GM18858 (cell line): ENCODE data around the gene GALNT5.
"Not testable (repeated sequence)": the region's sequence is repeated elsewhere in the genome, so short reads cannot be mapped to it uniquely, and the experiment has no call there.

Experiments
- ATAC-seq: cut with Tn5 transposase; IDR thresholded peaks from one replicate; pipeline ENCODE4 v1.9.1; 2021; ENCODE audit not compliant: unreplicated experiment

The GALNT5 gene

GRCh38 chr2:157326698-157327097 lies 69.2 kb downstream of the GALNT5 start:
- ATAC-seq = no peak

DNA sequence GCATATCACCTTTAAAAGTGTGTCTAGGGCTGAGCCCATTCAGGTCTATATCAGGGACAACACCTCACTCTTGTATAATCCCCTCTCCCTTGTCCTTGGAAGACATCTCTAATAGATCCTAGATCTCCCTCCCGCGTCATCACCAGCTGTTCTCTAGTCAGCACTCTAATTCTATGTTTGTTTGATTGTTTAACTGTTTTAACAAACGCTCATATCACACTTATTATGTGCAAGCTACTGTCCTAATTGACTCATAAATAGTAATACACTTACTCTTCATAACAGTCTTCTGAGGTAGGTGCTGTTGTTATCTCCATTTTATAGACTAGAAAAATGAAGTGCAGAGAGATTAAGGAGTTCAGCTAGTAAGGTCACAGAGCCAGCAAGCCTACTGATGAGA lies 69.7 kb downstream of the GALNT5 start:
- peak; percentile 14 for ATAC-seq

DNA sequence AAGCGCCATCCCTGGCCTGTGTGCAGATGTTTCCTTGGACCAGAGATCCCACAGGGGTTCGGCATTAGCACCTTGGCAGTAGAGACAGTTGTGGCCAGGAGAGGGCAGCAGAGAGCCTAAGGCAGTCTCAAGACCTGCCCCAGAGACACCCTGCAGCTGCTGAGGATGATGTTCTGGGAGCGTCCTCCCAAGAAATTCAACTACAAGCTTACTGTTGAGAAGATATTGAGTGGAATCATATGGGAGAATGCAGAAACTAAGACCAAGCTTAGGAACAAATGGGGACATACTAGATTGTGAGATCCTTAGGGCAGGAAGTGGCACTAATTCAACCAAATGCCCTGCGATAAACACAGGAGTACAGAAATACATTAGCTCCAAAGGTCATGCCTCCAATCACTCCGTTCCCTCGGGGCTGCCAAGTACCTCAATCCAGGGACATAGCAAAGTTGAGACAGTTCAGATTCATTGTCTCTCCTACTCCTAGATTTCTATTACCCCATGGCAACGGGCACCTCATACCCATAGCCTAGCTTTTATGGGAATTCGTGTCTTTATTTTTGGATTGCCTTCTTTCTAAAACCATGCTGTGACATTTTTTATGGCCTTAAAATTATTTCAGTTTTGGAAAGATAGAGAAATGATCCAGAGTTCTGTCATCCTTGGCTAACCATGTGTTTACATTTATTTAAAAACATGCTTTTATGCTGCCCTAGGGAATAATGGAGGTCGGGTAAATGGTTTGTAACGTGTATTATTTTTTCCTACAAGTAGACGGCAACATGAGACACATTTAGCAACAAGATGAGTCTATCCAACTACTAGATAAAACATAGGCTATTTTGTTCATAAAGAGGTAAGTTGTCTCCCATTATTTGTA lies 70.4 kb downstream of the GALNT5 start:
- peak; percentile 96 for ATAC-seq

- no peak for ATAC-seq
Measured at GRCh38 chr2:157329524-157329923, 72.0 kb downstream of the GALNT5 start.

DNA sequence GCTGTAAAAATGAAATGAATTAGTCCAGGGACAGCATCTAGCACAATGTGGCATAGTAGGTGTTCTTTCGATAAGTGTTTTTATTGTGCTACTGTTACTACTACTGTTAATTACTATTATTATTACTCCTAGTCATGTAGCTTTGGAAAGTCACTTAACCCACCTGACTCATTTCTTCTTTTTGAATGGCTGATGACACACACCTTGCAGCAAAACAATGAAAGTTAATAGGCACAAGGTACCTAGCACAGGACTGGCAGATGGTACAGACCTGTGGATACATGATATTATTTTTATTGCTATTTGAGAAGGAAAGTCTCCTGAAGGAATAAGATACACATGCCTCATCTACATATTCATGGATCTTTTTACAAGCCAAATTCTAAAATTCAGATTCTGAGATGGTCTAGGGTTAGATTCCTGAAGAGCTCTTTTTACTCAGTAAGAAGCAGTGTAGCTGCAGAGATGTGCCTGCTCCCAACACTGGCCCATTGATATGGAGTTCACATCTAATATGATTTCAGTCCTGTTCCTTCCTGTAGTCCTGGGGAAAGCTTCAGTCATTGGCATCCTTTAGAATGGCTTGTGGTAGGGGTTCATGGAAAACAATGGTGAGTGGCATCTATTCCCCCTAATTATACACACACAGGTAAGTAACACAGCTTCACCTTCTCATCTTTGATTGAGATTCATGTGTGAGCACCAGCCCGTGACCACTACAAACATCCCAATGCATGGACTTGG lies 76.0 kb downstream of the GALNT5 start:
- no peak for ATAC-seq

GRCh38 chr2:157334335-157334734 lies 76.8 kb downstream of the GALNT5 start:
- no peak for ATAC-seq

DNA sequence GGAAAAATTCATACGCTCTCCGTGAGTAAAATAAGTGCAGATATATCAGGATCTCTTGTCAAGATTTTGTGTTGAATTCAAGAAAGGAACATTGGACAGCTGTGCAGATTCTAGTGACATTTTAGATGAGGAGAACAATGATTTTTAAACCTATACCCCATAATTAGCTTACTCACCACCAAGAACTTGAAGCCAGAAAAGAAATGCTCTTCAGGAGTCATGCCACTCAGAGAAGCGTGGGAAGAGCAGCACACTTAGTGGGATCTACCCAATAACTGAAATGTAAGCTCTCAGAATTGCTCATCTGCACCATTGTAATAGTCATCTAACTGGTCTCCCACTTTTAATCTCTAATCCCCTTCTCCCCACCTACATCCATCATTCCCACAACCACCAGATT lies 77.3 kb downstream of the GALNT5 start:
- no peak for ATAC-seq

- ATAC-seq = peak; percentile 46
Measured at GRCh38 chr2:157336137-157337010, 78.9 kb downstream of the GALNT5 start.

- no peak for ATAC-seq
Measured at GRCh38 chr2:157337978-157338377, 80.5 kb downstream of the GALNT5 start.

- ATAC-seq = no peak
Measured at GRCh38 chr2:157339965-157340655, 82.6 kb downstream of the GALNT5 start.

DNA sequence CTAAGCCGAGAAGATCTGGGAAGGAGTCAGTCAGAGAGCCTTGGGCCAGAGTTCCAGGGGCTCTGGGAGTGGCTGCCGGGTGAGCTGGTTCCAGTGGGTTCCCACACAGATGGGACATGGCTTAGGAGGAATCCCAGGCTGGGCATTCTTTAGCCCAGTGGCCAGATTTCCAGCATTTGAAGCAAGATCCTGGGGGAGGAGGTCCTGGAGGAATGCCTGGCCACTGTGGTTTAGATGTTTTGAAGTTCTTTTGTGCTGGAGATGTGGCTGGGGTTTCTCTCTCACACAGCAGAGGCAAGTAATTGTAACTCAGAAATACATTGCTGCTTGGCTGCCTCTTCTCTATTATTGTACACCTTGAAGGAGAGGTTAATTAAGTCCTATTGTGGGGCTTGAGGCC lies 83.9 kb downstream of the GALNT5 start:
- not testable (repeated sequence) for ATAC-seq

- no peak for ATAC-seq
Measured at GRCh38 chr2:157345647-157346389, 88.3 kb downstream of the GALNT5 start.

DNA sequence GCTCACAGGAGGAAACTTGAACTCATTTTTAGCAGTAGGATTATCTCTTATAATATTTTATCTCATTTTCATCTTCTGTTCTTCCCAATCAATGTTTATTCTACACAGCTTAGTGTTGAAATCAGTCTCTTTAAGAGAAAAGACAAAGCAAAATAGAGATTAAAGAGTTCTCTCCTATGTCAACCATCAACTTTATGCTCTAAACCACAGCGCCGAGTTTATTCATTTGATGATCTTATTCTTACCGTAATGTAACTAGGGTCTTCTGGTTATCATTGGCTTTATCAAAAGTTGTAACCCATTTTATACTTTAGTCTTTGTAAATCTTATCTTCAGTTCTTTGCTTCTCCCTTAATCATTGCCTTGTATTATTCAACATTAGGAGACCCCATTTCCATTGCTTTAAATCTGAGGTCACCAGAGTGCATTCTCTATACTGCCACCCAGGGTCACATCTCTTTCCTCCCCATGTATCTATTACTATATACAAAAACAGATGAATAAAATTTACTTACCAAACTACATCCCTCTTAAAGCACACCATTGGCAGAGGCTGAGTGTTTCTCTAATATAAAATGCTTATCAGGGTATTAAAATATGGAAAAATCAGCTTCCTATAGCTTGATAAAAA lies 90.9 kb downstream of the GALNT5 start:
- ATAC-seq = no peak

- ATAC-seq = no peak
Measured at GRCh38 chr2:157349949-157350515, 92.5 kb downstream of the GALNT5 start.

DNA sequence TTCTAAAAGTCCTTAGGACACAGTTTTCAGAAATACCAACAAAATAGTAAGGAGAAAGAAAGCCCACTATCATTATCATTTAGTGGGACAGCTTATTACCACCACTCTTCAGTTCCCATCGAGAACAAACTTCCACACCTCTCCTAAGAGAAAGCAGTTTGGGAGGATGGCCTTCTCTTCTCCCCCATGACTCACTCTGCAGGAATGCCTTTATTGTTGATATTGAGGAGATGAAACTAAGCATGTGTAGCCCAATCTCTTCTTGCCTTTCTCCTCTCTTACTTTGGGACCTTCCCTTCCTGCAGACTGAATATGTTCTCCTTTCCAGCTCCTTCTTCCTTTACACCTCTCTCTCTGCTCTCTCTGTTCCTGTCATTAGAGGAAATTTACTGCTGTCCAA lies 98.1 kb downstream of the GALNT5 start:
- ATAC-seq = no peak

DNA sequence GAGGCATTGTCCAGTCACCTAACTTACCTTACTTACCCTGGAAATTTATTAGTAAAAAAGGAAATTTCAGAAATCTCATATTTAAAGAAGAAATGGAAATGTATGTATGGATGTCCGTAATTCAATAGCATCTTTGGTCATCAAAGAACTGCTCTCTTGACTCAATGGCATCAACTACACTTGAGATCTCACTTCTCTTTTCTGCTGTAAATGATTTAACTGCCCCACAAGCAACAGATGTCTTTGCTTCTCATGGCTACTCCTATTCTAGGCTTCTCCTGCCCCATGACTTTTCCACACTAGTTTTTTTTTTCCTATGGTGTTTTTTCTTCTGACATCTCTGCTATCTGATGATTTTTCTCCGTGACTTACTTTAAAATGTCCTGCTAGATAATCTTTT lies 102.1 kb downstream of the GALNT5 start:
- no peak for ATAC-seq

GRCh38 chr2:157361526-157361925 lies 104.0 kb downstream of the GALNT5 start:
- no peak for ATAC-seq

DNA sequence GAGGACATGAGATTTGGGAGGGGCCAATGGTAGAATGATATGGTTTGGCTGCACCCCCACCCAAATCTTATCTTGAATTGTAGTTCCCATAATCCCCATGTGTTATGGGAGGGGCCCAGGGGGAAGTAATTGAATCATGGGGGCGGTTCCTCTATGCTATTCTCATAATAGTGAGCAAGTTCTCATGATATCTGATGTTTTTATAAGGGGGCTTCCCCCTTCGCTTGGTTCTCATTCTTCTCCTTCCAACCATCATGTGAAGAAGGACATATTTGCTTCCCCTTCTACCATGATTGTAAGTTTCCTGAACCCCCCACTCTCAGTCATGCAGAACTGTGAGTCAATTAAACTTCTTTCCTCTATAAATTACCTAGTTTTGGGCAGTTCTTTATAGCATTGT lies 105.1 kb downstream of the GALNT5 start:
- no peak for ATAC-seq

- ATAC-seq = peak; percentile 55
Measured at GRCh38 chr2:157363612-157364101, 106.2 kb downstream of the GALNT5 start.
